A549 (cell line): Measurements from ENCODE around the gene CFAP92.

Source experiments
- POLR2A ChIP-seq: IDR thresholded peaks from 2 replicates; pipeline ENCODE4 v1.6.1; 2012; ENCODE audit warnings: mild to moderate bottlenecking, low read length
- TF ChIP-seq, protein P1 (sequence below): IDR thresholded peaks from 2 replicates; pipeline ENCODE4 v1.6.1; 2012

DNA sequence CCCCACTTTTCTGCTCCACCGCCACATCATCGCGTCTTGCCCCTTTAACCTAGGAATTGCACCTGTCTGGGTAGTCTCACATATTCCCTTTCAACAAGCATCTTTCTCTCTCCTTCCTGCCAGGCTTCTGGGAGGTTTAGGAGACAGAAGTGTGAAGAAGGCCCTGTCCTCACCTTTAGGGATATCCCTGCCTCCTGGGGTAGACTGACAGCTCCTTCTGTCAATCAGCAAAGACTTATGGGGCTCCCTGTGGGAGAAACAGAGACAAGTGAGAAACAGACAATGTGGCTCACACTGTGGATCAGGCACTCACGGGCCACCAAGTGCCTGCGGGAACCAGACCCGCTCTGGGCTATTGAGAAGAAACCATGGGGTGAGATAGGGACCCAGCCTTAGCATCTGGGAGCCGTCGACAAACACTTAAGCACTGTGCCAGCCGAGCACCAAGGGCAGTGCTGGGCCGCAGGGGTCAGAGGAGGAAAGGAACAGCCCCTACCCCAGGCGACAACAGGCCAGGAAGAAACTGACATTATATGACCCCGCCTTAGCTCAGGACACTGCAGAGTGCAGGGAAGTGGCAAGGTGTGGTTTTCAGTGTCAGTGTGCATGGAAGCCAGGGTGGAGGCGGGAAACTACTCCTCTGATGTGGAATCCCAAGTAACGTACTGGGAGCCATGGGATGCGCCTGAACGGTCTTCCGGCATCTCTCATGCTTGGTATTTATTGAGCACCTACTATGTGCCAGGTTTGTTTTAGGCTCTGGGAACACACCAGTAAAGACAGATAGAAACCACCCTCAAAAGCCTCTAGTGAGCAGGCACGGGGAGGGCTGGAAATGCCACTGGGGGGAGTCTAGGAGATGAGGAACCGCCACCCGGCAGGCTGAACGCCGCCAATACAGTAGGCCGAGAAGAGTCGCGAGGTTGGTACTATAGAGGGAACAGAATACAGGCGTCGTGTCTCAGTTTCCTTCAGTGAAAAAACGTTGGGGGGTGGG, 9.0 kb upstream of the CFAP92 start:
- no peak for TF ChIP-seq POLR2A
- TF ChIP-seq, protein P1, sequence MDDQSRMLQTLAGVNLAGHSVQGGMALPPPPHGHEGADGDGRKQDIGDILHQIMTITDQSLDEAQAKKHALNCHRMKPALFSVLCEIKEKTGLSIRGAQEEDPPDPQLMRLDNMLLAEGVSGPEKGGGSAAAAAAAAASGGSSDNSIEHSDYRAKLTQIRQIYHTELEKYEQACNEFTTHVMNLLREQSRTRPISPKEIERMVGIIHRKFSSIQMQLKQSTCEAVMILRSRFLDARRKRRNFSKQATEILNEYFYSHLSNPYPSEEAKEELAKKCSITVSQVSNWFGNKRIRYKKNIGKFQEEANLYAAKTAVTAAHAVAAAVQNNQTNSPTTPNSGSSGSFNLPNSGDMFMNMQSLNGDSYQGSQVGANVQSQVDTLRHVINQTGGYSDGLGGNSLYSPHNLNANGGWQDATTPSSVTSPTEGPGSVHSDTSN = no peak
